ENCODE results near the gene CMPK1. TPM values are rescaled to one million over a fixed set of nuclear protein-coding genes. Genes with fewer than 3 reads are reported as not detected.

CMPK1 gene
- total and polyA plus RNA-seq, 2 donors (not counting 3 experiments of a cell fraction or from before 2014, with no cell fraction given) = 16.4 to 79.6 TPM

- Histone ChIP-seq H3K36me3 (ENCODE audit: control insufficient read depth in 2 of 2, extremely low read depth in 1 of 2, insufficient read depth in 2 of 2, low read length in 2 of 2) (no peaks in the 10 kb centered on the region), H2AFZ (ENCODE audit: low read depth, low read length) (no peak overlapping the region), H3K9me1 (replicated peaks; ENCODE audit: control insufficient read depth, extremely low read depth, insufficient read depth, low read length) (no peaks in the 10 kb centered on the region), H3K9ac (replicated peaks; ENCODE audit: extremely low read depth, insufficient read depth, low read length) (no peak overlapping the region), H3K4me1 (ENCODE audit: control insufficient read depth, extremely low read depth, insufficient read depth, low read length) (no peaks in the 10 kb centered on the region), H3K79me2 (ENCODE audit: control insufficient read depth, insufficient read depth, low read length) (no peaks in the 10 kb centered on the region), H4K20me1 (replicated peaks; ENCODE audit: control insufficient read depth, extremely low read depth, insufficient read depth, low read length) (no peaks in the 10 kb centered on the region), H3K27me3 (ENCODE audit: control insufficient read depth in 2 of 2, insufficient read depth in 2 of 2, low read length in 2 of 2) (peaks cover 13% of the 10 kb centered on the region in 2 experiments), H3K27ac (ENCODE audit: insufficient read depth, low read depth, low read length) (no peak overlapping the region), H3K4me3 (replicated peaks in 1 of 3; ENCODE audit: insufficient read depth in 1 of 3, low read depth in 1 of 3, low read length in 3 of 3) (no peak overlapping the region), H3K9me3 (replicated peaks; ENCODE audit: control insufficient read depth, insufficient read depth, low read length) (no peaks in the 10 kb centered on the region), H3K4me2 (ENCODE audit: insufficient read depth, low read length) (no peak overlapping the region)
- intact Hi-C loops (cut with micrococcal nuclease) = no loop called here
- BruUV-seq (replicated peaks) = no TSS peak
- DNase-seq (ENCODE audit: low read depth, low spot score) = no peak
- FAIRE-seq = no peak
- no peak for TF ChIP-seq MYC (IDR thresholded peaks at IDR 0.05; ENCODE audit: low read depth, low read length)
- TF ChIP-seq CTCF (IDR thresholded peaks at IDR 0.05; ENCODE audit: extremely low read depth in 1 of 2, insufficient read depth in 1 of 2, low read depth in 1 of 2, low read length in 2 of 2) = no peak
- TF ChIP-seq FOS (IDR thresholded peaks at IDR 0.05; ENCODE audit: borderline replicate concordance, insufficient read depth, low read length) = no peak
- TF ChIP-seq MAX (IDR thresholded peaks at IDR 0.05; ENCODE audit: insufficient read depth, insufficient read length) = no peak
- no peak for TF ChIP-seq POLR2AphosphoS5 (IDR thresholded peaks at IDR 0.05; ENCODE audit: insufficient read depth, low read depth, low read length)
- no peak for TF ChIP-seq GATA2 (IDR thresholded peaks at IDR 0.05; ENCODE audit: insufficient read depth, insufficient read length, low read depth, low read length)
- TF ChIP-seq JUN (IDR thresholded peaks at IDR 0.05; ENCODE audit: borderline replicate concordance, insufficient read depth, insufficient read length, low read depth) = no peak
- TF ChIP-seq EZH2 (IDR thresholded peaks at IDR 0.05; ENCODE audit: borderline replicate concordance, low read depth, low read length, severe bottlenecking) = no peak
- no peak for TF ChIP-seq POLR2A (IDR thresholded peaks at IDR 0.05; ENCODE audit: low read depth, low read length)
- POLR2A ChIA-PET = no interaction called here
- dilution Hi-C loops (cut with MboI; ENCODE audit: extremely low pct_ligation_motif_present, low sequenced_read_pairs) = no loop called here
- CTCF ChIA-PET = interaction anchor here (1.6 kb wide), 1 partner anchor 23 kb away, joined by 4 read pairs; no protein-coding TSS in a partner anchor
These were observed 75.9 kb downstream of the CMPK1 start for GRCh38 chr1:47409311-47410067.
